OCI-LY3 (cell line): ENCODE results near the gene DDX23.

Source experiments
- H2AFZ ChIP-seq: fragments of 200-600, 300-600 bp; shearing (Covaris generic); 2 replicates; pipeline ENCODE4 v1.6.0; 2014; ENCODE audit warnings: antibody characterized with exemption, low read depth, low read length
- H3K27ac ChIP-seq: fragments of 200-600, 300-600 bp; sonication (generic); 2 replicates; pipeline ENCODE4 v1.5.1; 2014; ENCODE audit warnings: mild to moderate bottlenecking, low read length, moderate library complexity, mixed read lengths
- H3K27me3 ChIP-seq: fragments of 200-600, 300-600 bp; sonication (generic); 2 replicates; pipeline ENCODE4 v1.6.1; 2014; ENCODE audit warnings: low read depth, low read length, mixed read lengths
- H3K36me3 ChIP-seq: fragments of 200-600, 300-600 bp; sonication (generic); replicated peaks from 2 replicates; pipeline ENCODE3; 2014; ENCODE audit warnings: low read depth, low read length, mixed read lengths
- H3K4me1 ChIP-seq: fragments of 300-600, 200-600 bp; sonication (generic); 2 replicates; pipeline ENCODE4 v1.6.1; 2014; ENCODE audit warnings: low read length, mixed read lengths
- H3K4me2 ChIP-seq: fragments of 200-600, 300-600 bp; sonication (generic); 2 replicates; pipeline ENCODE4 v1.6.1; 2014; ENCODE audit warnings: low read length, mixed read lengths
- H3K4me3 ChIP-seq: fragments of 300-600, 200-600 bp; sonication (generic); 2 replicates; pipeline ENCODE4 v1.5.1; 2014; ENCODE audit warnings: antibody characterized with exemption, mild to moderate bottlenecking, low read length, moderate library complexity
- H3K79me2 ChIP-seq: fragments of 300-600, 200-600 bp; shearing (Covaris generic); 2 replicates; pipeline ENCODE4 v1.6.1; 2014; ENCODE audit warnings: mild to moderate bottlenecking, low read length, mixed read lengths
- H3K9ac ChIP-seq: fragments of 300-600, 200-600 bp; shearing (Covaris generic); 2 replicates; pipeline ENCODE4 v1.6.0; 2014; ENCODE audit warnings: mild to moderate bottlenecking, low read length, moderate library complexity
- H3K9me3 ChIP-seq: fragments of 200-600, 300-600 bp; shearing (Covaris generic); 2 replicates; pipeline ENCODE4 v1.6.1; 2014; ENCODE audit warnings: low read length, mixed read lengths; ENCODE audit not compliant: insufficient read depth
- H4K20me1 ChIP-seq: fragments of 200-600, 300-600 bp; sonication (generic); 2 replicates; pipeline ENCODE4 v1.6.1; 2016; ENCODE audit warnings: low read length, mixed read lengths; ENCODE audit not compliant: insufficient read depth
- EZH2phosphoT487 ChIP-seq: fragments of 200-600 bp; shearing (Covaris generic); IDR thresholded peaks from 2 replicates; pipeline ENCODE4 v1.6.1; 2018; ENCODE audit warnings: antibody characterized with exemption, mixed run types, low read depth
- TF ChIP-seq, protein P1 (sequence below): fragments of 200-600, 300-600 bp; sonication (generic); IDR thresholded peaks from 2 replicates; pipeline ENCODE4 v1.5.1; 2014; ENCODE audit warnings: antibody characterized with exemption, low read length, low read depth

The DDX23 gene

DNA sequence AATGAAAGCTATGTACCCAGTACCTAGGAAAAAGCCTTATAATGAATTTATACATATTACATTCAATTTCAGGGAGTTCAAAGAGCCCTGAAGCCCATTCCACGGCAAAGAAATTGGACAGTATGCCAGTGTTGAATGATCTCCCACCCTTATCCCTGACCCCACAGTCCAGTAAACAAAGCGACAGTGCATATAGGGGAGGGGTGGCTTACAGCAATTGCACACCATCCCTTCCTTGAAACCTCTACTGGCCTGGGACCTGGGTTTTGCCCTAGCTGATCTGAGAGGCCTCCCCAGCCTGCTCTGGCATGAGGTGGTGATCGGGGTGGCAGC, 31.0 kb upstream of the DDX23 start:
- no peak overlapping the region for H3K4me2 ChIP-seq
- H3K79me2 ChIP-seq, result no peaks in the 10 kb centered on the region
- H3K9ac ChIP-seq, result no peak overlapping the region
- no peak overlapping the region for H2AFZ ChIP-seq
- no peaks in the 10 kb centered on the region for H3K9me3 ChIP-seq
- peaks cover 8% of the 10 kb centered on the region; the same call in 1 of the 2 replicates for H3K4me1 ChIP-seq
- H4K20me1 ChIP-seq, result no peaks in the 10 kb centered on the region
- no peak for TF ChIP-seq EZH2phosphoT487
- TF ChIP-seq, protein P1, sequence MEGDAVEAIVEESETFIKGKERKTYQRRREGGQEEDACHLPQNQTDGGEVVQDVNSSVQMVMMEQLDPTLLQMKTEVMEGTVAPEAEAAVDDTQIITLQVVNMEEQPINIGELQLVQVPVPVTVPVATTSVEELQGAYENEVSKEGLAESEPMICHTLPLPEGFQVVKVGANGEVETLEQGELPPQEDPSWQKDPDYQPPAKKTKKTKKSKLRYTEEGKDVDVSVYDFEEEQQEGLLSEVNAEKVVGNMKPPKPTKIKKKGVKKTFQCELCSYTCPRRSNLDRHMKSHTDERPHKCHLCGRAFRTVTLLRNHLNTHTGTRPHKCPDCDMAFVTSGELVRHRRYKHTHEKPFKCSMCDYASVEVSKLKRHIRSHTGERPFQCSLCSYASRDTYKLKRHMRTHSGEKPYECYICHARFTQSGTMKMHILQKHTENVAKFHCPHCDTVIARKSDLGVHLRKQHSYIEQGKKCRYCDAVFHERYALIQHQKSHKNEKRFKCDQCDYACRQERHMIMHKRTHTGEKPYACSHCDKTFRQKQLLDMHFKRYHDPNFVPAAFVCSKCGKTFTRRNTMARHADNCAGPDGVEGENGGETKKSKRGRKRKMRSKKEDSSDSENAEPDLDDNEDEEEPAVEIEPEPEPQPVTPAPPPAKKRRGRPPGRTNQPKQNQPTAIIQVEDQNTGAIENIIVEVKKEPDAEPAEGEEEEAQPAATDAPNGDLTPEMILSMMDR, result no peak
- no peak overlapping the region for H3K27ac ChIP-seq
- no peak overlapping the region for H3K4me3 ChIP-seq
- no peaks in the 10 kb centered on the region for H3K36me3 ChIP-seq
- H3K27me3 ChIP-seq, result peaks cover 17% of the 10 kb centered on the region

DNA sequence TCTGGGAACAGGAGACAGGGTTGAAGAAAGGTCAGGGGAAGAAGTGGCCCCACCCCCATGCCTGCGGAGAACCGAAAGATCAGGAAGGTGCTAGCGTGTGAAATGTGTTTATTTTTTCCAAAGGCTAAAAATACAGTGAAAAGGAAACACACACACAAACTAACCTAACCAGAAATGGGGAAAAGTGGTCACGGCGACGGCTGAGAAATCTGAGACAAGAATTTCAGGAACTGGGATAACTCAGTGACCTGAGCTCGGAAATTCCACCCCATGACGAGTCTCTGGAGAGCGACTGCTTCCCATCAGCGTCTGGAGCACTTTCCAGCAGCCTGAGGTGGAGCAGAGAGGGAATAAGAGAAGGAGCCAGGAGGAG, 30.3 kb upstream of the DDX23 start:
- no peaks in the 10 kb centered on the region for H3K79me2 ChIP-seq
- H3K4me1 ChIP-seq, result peaks cover 8% of the 10 kb centered on the region; the same call in 1 of the 2 replicates
- H3K4me3 ChIP-seq, result no peak overlapping the region
- no peak overlapping the region for H3K4me2 ChIP-seq
- H3K9ac ChIP-seq, result no peak overlapping the region
- H3K27ac ChIP-seq, result no peak overlapping the region
- H2AFZ ChIP-seq, result no peak overlapping the region
- TF ChIP-seq, protein P1, result no peak
- TF ChIP-seq EZH2phosphoT487, result no peak
- no peaks in the 10 kb centered on the region for H4K20me1 ChIP-seq
- no peaks in the 10 kb centered on the region for H3K36me3 ChIP-seq
- no peaks in the 10 kb centered on the region for H3K9me3 ChIP-seq
- peaks cover 17% of the 10 kb centered on the region for H3K27me3 ChIP-seq

DNA sequence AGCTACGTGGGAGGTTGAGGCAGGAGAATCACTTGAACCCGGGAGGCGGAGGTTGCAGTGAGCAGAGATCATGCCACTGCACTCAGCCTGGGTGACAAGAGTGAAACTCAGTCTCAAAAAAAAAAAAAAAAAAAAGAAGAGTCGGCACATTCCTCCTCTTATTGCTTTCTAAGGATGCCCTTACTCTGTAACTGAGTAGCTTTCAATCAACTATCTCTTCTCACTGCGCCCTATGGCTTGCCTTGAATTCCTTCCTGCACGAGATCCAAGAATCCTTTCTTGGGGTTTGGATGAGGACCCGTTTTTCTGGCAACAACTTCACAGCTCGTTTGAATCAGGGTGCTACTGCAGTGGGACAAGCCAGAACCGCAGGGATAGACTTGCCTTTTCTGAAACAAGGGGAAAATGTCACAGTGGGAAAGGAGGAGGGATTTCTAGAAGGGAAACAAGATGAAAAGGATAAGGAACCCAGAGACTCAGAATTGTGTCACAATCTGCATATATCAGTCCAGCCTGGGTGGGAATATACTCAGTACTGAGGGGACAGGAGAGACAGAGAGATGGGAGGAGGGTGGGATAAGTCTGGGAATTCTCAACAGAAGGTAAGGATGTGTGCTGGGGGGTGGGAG, 29.8 kb upstream of the DDX23 start:
- Histone ChIP-seq H3K27me3 (peaks cover 17% of the 10 kb centered on the region), H3K4me3 (no peak overlapping the region), H3K9ac (no peak overlapping the region), H3K79me2 (no peaks in the 10 kb centered on the region), H2AFZ (no peak overlapping the region), H3K4me2 (no peak overlapping the region), H3K9me3 (no peaks in the 10 kb centered on the region), H3K27ac (no peak overlapping the region), H4K20me1 (no peaks in the 10 kb centered on the region), H3K4me1 (peaks cover 8% of the 10 kb centered on the region; the same call in 1 of the 2 replicates), H3K36me3 (no peaks in the 10 kb centered on the region)
- TF ChIP-seq EZH2phosphoT487, result no peak
- TF ChIP-seq, protein P1, result no peak

DNA sequence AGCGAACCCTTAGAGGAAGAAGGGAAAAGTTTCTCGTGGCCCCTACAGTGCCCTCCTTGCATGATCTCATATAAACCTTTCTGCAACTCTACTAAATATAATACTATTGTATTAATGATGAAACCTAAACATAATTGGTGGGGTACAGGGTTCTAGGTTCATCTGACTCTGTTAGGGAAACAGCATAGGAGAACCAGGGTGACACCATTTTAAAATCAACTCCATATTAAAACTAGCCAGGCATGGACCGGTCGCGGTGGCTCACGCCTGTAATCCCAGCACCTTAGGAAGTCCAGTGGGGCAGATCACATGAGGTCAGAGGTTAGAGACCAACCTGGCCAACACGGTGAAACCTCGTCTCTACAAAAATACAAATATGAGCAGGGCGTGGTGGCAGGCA, 28.7 kb upstream of the DDX23 start:
- no peak overlapping the region for H2AFZ ChIP-seq
- H3K4me3 ChIP-seq, result no peak overlapping the region
- no peaks in the 10 kb centered on the region for H3K79me2 ChIP-seq
- peaks cover 17% of the 10 kb centered on the region for H3K27me3 ChIP-seq
- no peak overlapping the region for H3K9ac ChIP-seq
- peaks cover 8% of the 10 kb centered on the region; the same call in 1 of the 2 replicates for H3K4me1 ChIP-seq
- H3K4me2 ChIP-seq, result no peak overlapping the region
- no peaks in the 10 kb centered on the region for H4K20me1 ChIP-seq
- no peaks in the 10 kb centered on the region for H3K9me3 ChIP-seq
- no peaks in the 10 kb centered on the region for H3K36me3 ChIP-seq
- TF ChIP-seq, protein P1, result no peak
- TF ChIP-seq EZH2phosphoT487, result no peak
- H3K27ac ChIP-seq, result no peak overlapping the region
